Measurements from ENCODE around the gene PRSS56.
"Not testable (repeated sequence)": the region's sequence is repeated elsewhere in the genome, so short reads cannot be mapped to it uniquely, and the experiment has no call there.

The PRSS56 gene

DNA sequence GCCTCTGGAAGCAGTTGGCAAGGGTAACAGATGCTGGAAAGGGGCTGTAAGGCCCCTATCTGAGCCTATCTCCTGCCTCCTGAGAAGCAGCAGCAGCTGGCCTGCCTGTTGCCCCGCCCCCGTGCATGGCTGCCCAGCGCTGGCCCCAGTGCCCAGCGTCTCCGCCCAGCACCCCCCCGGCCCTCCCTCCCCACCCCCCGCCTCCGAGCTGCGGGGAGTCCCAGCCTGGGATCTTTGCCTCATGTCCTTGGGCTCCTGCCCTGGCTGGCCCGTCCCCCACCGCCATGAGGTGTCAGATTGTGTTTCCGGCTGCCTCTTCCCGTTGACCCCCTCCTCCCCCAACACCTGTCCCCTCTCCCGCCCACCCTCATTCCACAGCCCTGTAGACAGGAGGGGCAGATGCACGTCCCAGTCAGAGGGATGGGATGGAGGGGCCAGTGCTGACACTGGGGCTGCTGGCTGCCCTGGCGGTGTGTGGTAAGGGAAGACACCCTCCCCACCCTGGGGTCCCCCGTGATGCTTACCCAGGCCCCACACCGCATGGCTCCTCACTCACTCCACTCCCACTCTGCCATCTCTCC lies 5.7 kb downstream of the PRSS56 start, which contains the start of gene CHRND:
CHRND (plus strand) TSS at position 370 of the 581 bp plus-strand sequence; CDS start at position 426, 56 bp downstream.
- no peak for DNase-seq (ENCODE audit: low read depth in 3 of 3)

DNA sequence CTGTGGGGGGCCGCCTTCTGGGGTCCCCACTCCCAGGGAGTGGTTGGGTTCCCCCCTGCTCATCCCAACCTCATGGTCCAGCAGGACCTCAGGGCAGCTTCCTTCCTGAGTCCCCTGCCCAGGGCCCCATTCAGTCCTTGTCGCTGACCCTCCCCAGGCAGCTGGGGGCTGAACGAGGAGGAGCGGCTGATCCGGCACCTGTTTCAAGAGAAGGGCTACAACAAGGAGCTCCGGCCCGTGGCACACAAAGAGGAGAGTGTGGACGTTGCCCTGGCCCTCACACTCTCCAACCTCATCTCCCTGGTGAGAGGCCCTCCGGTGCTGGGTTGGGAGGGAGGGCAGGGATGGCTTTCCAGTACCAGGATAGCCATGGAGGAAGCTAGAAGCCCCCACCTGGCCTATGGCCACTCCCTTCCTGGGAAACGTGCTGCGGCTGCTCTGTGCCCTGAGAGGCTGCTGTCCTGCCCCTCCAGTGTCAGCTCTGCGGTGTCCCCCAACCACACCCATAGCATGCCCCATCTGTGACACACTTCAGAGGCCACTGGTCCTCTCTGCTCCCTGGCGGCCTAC lies 6.3 kb downstream of the PRSS56 start:
- no peak for DNase-seq (ENCODE audit: low read depth in 3 of 3)

DNA sequence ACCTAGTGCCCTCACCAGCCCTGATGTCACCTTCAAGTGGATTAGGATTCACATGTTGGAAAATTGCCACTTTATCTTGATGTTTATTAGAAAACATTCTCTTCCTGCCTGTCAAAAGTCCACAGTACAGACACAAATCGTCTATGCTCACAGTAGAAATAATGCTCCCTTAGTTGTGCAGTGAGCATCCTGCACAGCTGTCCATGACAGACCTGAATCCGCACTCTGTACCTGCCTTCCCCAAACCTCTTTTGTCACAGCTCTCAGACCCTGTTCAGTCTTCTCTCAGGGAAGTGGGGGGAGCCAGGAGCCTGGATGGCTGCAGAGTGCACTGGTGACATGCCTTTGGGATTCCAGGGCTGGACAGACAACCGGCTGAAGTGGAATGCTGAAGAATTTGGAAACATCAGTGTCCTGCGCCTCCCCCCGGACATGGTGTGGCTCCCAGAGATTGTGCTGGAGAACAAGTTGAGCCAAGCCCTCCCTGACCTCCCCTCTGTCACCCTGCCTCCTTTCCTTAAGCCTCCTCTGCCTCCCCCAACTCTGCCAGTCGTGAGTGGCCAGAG lies 7.8 kb downstream of the PRSS56 start:
- no peak for DNase-seq (ENCODE audit: low read depth in 3 of 3)

DNA sequence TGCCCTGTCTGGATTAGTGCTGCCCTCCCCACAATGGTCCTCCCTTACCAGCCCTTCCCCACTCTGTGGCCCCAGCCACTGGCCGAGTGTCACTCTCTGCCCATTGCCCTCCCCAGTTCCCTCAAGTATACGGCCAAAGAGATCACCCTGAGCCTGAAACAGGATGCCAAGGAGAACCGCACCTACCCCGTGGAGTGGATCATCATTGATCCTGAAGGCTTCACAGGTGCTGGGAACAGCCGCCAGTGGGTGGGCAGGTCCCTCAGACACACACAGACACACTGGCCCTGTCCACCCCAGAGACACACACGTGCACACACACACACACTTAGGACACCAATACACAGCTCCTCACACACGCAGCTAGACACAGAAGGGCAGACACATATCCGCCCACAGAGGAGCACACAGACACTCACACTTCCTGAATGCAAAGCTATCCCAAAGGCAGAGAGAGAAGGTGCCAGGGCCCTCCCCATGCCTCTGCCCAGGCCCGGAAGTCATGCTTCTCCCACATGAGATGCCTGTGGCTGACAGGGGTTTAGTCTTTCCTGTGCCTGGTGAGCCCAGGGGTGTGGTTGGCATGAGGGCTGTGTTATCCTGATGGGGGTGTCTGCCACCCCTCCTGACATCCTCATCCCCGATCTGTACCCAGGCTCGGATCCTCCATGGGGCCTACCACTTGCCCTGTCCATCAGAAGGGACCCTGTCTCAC lies 8.7 kb downstream of the PRSS56 start:
- DNase-seq (ENCODE audit: low read depth in 3 of 3): no peak

GRCh38 chr2:232529806-232530547 lies 9.8 kb downstream of the PRSS56 start:
- DNase-seq (ENCODE audit: low read depth in 3 of 3): no peak

GRCh38 chr2:232530626-232531260 lies 10.6 kb downstream of the PRSS56 start:
- no peak for DNase-seq (ENCODE audit: low read depth in 3 of 3)

DNA sequence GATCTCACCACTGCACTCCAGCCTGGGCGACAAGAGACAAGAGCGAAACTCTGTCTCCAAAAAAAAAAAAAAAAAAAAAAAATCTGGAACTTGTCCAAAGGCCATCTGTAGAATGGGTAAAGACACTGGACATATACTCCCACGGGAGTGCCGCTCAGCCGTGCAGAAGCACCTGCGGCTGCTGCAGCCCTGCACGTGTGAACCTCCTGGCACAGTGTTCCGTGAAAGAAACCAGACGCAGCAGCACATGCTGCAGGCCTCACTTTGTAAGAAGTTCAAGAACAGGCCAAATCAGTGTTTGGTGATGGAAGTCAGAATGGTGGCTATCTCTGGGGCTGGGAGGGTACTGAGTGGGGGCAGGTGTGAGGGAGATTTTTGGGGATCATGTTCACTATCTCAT lies 12.2 kb downstream of the PRSS56 start:
- no peak for DNase-seq (ENCODE audit: low read depth in 3 of 3)

DNA sequence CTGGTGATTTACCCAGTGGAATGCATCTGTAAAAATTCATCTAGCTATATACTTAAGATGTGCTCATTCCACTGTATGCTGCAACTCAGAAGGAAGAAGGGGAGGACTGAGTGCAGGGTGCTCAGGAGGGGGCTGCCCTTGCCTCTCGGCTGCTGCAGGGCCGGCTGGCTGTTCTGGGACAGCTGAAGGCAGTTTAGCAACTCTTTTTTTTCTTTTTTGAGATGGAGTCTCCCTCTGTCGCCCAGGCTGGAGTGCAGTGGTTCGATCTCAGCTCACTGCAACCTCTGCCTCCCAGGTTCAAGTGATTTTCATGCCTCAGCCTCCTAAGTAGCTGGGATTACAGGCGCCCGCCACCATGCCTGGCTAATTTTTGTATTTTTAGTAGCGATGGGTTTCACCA lies 12.6 kb downstream of the PRSS56 start:
- not testable (repeated sequence) for DNase-seq (ENCODE audit: low read depth in 3 of 3)

GRCh38 chr2:232533944-232534710 lies 13.9 kb downstream of the PRSS56 start:
- DNase-seq (ENCODE audit: low read depth in 3 of 3): no peak

DNA sequence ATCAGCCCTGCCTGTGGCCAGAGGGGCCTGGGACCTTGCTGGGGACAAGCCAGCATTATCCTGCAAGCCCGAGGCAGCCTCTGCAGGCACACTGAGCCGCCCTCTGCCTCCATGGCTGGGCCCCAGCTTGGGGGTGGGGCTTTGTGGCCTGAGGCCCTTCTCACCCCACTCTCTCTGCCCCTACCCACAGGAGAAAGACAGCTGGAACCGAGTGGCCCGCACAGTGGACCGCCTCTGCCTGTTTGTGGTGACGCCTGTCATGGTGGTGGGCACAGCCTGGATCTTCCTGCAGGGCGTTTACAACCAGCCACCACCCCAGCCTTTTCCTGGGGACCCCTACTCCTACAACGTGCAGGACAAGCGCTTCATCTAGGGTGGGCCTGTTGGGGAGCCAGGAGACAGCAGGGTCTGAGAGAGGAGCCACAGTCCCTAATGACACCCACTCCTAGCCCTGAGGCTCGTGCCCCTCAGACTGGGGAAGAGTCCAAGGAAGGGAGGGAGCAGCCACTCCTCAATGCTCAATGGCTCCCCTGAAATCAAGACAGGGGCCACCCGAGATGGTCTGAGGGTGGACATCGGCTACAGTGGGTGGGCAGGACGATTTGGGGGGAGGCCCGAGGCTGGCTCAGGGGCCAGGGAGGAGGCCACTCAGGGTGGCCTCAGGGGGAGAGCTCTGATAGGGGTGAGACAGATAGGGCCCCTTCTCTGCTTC lies 14.9 kb downstream of the PRSS56 start:
- DNase-seq (ENCODE audit: low read depth in 3 of 3): no peak

GRCh38 chr2:232535761-232536530 lies 15.8 kb downstream of the PRSS56 start:
- no peak for DNase-seq (ENCODE audit: low read depth in 3 of 3)

- DNase-seq (ENCODE audit: low read depth in 3 of 3): no peak
Measured at GRCh38 chr2:232537079-232537478, 16.9 kb downstream of the PRSS56 start.

DNA sequence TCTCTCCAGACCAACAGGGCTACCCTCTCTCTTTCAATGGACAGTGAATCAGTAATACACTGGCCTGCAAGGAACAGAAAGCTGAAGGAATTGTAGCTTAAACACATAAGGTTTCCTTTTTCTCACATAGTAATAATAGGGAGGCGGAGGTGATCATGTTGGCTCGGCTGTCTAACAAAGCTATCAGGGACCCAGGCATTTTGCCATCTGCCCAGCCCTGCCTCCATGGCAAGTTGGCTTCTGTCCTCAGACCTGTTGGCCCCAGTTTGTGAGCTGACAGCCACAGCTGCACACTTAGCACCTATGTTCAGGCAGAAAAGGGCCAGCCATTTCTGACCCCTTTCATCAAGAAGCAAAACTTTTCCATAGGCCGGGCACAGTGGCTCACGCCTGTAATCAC lies 17.3 kb downstream of the PRSS56 start:
- no peak for DNase-seq (ENCODE audit: low read depth in 3 of 3)

DNA sequence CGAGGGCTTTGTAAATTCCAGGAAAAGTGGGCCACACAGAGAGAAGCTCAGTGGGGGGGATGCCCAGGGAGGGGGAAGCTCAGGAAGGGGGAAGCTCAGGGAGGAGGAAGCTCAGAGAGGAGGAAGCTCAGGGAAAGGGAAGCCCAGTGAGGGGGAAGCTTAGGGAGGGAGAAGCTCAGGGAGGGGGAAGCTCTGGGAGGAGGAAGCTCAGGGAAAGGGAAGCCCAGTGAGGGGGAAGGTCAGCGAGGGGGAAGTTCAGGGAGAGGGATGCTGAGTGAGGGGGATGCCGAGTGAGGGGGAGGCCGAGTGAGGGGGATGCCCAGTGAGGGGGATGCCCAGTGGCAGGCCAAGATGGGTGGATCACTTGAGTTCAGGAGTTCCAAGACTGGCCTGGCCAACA lies 18.5 kb downstream of the PRSS56 start:
- no peak for DNase-seq (ENCODE audit: low read depth in 3 of 3)

GRCh38 chr2:232539298-232540231 lies 19.4 kb downstream of the PRSS56 start, which contains the start of gene CHRNG:
Gene CHRNG (plus strand): TSS chr2:232539692. CDS start chr2:232539748, 56 bp downstream.
- no peak for DNase-seq (ENCODE audit: low read depth in 3 of 3)

DNA sequence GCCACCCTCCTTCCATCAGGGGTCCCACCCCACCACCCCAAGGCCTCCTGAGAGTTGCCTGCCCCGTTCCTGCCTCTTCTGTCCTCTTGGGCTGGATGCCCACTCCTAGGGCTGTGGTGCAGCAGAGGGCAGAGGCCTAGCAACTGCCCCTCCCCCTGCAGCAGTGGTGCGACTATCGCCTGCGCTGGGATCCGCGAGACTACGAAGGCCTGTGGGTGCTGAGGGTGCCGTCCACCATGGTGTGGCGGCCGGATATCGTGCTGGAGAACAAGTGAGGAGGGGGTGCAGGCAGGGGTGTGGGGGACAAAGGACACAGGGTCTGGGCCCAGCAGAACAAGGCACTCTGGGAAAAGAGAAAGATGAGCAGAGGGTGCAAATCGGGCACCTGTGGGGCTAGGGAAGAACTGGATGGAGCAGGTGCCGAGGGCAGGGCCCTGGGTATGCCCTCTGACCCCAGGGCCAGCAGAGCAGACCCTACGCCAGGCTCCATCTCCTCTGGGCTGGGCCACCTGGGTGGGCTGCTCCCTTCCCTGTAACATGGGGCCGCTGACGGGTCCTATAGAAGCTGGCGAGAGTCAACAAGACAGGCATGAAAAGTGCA lies 20.4 kb downstream of the PRSS56 start:
- DNase-seq (ENCODE audit: low read depth in 3 of 3): no peak

DNA sequence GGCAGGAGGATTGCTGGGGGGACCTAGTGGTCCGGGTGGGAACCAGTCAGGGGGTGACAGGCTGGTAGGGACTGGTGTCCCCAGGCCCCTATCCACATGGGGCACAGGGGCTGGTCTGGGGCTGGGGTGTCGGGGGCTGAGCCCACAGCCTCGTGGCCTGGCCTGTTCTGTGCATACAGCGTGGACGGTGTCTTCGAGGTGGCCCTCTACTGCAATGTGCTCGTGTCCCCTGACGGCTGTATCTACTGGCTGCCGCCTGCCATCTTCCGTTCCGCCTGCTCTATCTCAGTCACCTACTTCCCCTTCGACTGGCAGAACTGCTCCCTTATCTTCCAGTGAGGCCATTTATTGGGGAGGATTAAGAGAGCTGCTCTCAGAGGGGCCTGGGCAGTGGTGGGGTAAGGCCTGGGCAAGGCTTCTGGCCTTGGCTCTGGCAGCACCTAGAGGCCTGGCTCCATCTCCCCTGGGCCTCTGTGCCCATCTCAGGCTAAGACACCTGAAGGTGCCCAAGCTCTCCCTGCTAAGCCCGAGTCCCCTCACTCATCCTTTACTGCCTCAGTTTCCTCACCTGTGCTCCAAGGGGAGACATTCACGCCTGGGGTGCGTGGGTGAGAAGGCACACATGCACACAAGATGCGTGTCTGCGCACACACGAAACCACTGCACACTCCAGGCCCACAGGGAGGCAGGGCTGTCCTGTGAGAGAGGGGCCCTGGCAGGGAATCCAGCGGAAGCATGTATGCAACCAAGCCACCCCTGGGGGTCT lies 21.2 kb downstream of the PRSS56 start:
- DNase-seq (ENCODE audit: low read depth in 3 of 3): no peak
